ENCODE measurements around the gene DPP7.

DPP7 gene

DNA sequence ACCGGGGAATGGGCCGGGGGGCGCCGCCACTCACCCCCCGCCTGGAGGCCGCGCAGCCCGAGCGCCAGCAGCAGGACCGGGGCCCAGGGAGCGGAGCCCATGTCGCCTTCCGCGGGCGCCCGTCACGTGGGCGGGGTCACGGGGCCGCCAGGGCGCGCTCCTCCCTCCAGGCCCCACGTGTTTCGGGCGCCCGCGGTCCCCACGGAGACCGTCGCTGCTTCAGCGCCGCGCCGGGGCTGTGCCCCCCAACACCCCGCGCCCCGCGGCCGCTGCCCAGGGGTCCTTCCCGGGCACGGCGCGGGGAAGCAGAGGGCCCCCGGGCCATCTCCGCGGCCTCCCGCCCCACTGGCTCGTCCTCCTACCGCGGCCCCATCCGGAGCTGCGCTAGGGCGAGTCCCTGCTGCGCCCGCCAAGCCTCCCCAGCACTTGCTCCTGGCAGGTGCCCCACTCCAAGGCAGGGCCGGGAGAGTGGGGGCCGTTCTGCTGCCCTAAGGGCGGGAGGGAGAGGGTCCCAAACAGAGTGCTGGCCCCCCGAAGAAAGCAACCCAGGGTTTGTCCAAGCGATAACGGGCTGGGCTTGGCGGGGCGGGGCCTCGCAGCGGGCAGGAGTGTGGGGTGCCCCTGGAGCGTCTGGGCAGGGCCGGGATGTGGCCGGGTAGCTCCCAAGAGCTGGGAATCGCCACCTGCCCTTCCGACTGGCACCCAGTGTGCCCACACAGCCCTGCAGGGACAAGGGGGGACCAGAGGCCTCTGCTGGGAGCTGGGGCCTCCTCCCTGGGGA, at the start of gene DPP7:
TSS of gene DPP7 (minus strand) at position 121 of the 781 bp plus-strand sequence. CDS start at position 101, 20 bp downstream.
- Histone ChIP-seq H2AFZ (ENCODE audit: low read depth, low read length, severe bottlenecking) (peak within 1 kb of the TSS; percentile 76), H3K27me3 (ENCODE audit: low read length) (no peaks in the 10 kb centered on the region), H3K79me2 (ENCODE audit: insufficient read depth, low read length) (no peaks in the 10 kb centered on the region), H3K27ac (ENCODE audit: low read depth, low read length) (no peak within 1 kb of the TSS), H3K4me3 (ENCODE audit: insufficient read depth, low read length, poor library complexity, severe bottlenecking) (peak within 1 kb of the TSS; percentile 45), H3K9me2 (replicated peaks; ENCODE audit: insufficient read depth, low read length) (no peaks in the 10 kb centered on the region), H3K9ac (ENCODE audit: low read length) (peak within 1 kb of the TSS; percentile 57), H3K9me3 (ENCODE audit: insufficient read depth, low read length) (no peaks in the 10 kb centered on the region), H3K4me2 (ENCODE audit: low read depth, low read length, poor library complexity, severe bottlenecking) (peak within 1 kb of the TSS; percentile 61), H4K20me1 (ENCODE audit: low read depth, low read length) (no peaks in the 10 kb centered on the region), H3K36me3 (ENCODE audit: low read length) (no peaks in the 10 kb centered on the region), H3F3A (ENCODE audit: insufficient read depth) (no peaks in the 10 kb centered on the region)
- TF ChIP-seq, protein P1, sequence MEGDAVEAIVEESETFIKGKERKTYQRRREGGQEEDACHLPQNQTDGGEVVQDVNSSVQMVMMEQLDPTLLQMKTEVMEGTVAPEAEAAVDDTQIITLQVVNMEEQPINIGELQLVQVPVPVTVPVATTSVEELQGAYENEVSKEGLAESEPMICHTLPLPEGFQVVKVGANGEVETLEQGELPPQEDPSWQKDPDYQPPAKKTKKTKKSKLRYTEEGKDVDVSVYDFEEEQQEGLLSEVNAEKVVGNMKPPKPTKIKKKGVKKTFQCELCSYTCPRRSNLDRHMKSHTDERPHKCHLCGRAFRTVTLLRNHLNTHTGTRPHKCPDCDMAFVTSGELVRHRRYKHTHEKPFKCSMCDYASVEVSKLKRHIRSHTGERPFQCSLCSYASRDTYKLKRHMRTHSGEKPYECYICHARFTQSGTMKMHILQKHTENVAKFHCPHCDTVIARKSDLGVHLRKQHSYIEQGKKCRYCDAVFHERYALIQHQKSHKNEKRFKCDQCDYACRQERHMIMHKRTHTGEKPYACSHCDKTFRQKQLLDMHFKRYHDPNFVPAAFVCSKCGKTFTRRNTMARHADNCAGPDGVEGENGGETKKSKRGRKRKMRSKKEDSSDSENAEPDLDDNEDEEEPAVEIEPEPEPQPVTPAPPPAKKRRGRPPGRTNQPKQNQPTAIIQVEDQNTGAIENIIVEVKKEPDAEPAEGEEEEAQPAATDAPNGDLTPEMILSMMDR (IDR thresholded peaks at IDR 0.05; ENCODE audit: insufficient read depth, low read length, poor library complexity, severe bottlenecking) = no peak
- TF ChIP-seq EZH2phosphoT487 (conservative IDR thresholded peaks at IDR 0.05; ENCODE audit: low read length) = no peak

DNA sequence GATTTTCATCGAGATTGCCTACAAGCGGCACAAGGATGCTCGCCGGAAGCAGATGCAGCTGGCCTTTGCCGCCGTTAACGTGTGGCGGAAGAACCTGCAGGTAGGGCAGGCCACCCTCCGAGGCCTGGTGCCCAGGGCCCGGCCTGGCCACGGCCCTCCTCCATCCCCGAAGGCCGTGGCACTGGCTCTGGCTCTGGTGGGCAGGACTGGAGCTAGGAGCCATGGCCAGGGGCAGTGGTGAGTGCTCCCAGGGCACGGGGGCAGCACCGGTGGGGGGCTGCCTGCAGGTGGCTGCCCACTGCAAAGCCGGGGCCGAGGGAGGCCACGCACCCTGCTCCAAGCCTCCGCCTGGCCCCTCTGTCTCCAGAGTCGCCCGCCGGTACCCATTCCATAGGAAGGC, 49.3 kb upstream of the DPP7 start:
- TF ChIP-seq, protein P1 (IDR thresholded peaks at IDR 0.05; ENCODE audit: insufficient read depth, low read length, poor library complexity, severe bottlenecking) = no peak
- no peak for TF ChIP-seq EZH2phosphoT487 (conservative IDR thresholded peaks at IDR 0.05; ENCODE audit: low read length)
- Histone ChIP-seq H3F3A (ENCODE audit: insufficient read depth) (no peaks in the 10 kb centered on the region), H3K27ac (ENCODE audit: low read depth, low read length) (no peak overlapping the region), H3K9me3 (ENCODE audit: insufficient read depth, low read length) (no peaks in the 10 kb centered on the region), H3K36me3 (ENCODE audit: low read length) (no peaks in the 10 kb centered on the region), H3K4me3 (ENCODE audit: insufficient read depth, low read length, poor library complexity, severe bottlenecking) (no peak overlapping the region), H3K79me2 (ENCODE audit: insufficient read depth, low read length) (no peaks in the 10 kb centered on the region), H4K20me1 (ENCODE audit: low read depth, low read length) (no peaks in the 10 kb centered on the region), H3K9me2 (replicated peaks; ENCODE audit: insufficient read depth, low read length) (no peaks in the 10 kb centered on the region), H3K27me3 (ENCODE audit: low read length) (no peaks in the 10 kb centered on the region), H3K9ac (ENCODE audit: low read length) (no peak overlapping the region), H2AFZ (ENCODE audit: low read depth, low read length, severe bottlenecking) (no peak overlapping the region), H3K4me2 (ENCODE audit: low read depth, low read length, poor library complexity, severe bottlenecking) (no peak overlapping the region)

DNA sequence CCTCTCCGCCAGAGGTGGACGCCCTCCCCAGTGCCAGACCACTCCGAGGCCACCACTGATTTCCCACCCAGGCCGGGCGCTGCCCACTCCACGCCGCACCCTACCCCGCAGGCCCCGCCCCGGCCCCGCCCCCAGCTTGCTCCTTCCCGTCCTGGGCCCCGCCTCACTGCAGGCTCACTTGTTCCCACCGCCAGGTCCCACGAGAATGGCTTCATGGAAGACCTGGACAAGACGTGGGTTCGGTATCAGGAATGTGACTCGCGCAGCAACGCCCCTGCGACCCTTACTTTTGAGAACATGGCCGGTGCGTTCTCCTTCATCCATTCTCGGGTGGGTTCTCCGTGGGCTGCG, 48.8 kb upstream of the DPP7 start:
- Histone ChIP-seq H3K9me3 (ENCODE audit: insufficient read depth, low read length) (no peaks in the 10 kb centered on the region), H3K4me2 (ENCODE audit: low read depth, low read length, poor library complexity, severe bottlenecking) (no peak overlapping the region), H4K20me1 (ENCODE audit: low read depth, low read length) (no peaks in the 10 kb centered on the region), H3K4me3 (ENCODE audit: insufficient read depth, low read length, poor library complexity, severe bottlenecking) (no peak overlapping the region), H3K36me3 (ENCODE audit: low read length) (no peaks in the 10 kb centered on the region), H3K9me2 (replicated peaks; ENCODE audit: insufficient read depth, low read length) (no peaks in the 10 kb centered on the region), H3F3A (ENCODE audit: insufficient read depth) (no peaks in the 10 kb centered on the region), H3K27ac (ENCODE audit: low read depth, low read length) (no peak overlapping the region), H2AFZ (ENCODE audit: low read depth, low read length, severe bottlenecking) (no peak overlapping the region), H3K9ac (ENCODE audit: low read length) (no peak overlapping the region), H3K27me3 (ENCODE audit: low read length) (no peaks in the 10 kb centered on the region), H3K79me2 (ENCODE audit: insufficient read depth, low read length) (no peaks in the 10 kb centered on the region)
- TF ChIP-seq, protein P1 (IDR thresholded peaks at IDR 0.05; ENCODE audit: insufficient read depth, low read length, poor library complexity, severe bottlenecking) = no peak
- no peak for TF ChIP-seq EZH2phosphoT487 (conservative IDR thresholded peaks at IDR 0.05; ENCODE audit: low read length)

Data from SU-DHL-6 (cell line).